Activated T-cell treated with anti-CD3 and anti-CD28 coated beads, Interleukin-2, amount 50 U/mL, for 24 hours (primary cell): ENCODE results near the gene FCHSD1.

Source experiments
- DNase-seq: peaks from one replicate; pipeline ENCODE4 v3.0.0-alpha.2; 2020
- H3K27ac Mint-ChIP-seq: 2 replicates; pipeline ENCODE4 v1.8.0; 2020; ENCODE audit warnings: mild to moderate bottlenecking, mixed read lengths
- H3K27me3 Mint-ChIP-seq: 2 replicates; pipeline ENCODE4 v1.8.0; 2020; ENCODE audit warnings: mixed read lengths
- H3K36me3 Mint-ChIP-seq: 2 replicates; pipeline ENCODE4 v1.8.0; 2020; ENCODE audit warnings: low read depth, mixed read lengths
- H3K4me1 Mint-ChIP-seq: 2 replicates; pipeline ENCODE4 v1.8.0; 2020; ENCODE audit warnings: low read depth, mixed read lengths
- H3K4me3 Mint-ChIP-seq: 2 replicates; pipeline ENCODE4 v1.8.0; 2020; ENCODE audit warnings: mild to moderate bottlenecking, moderate library complexity, mixed read lengths
- H3K9me3 Mint-ChIP-seq: 2 replicates; pipeline ENCODE4 v1.8.0; 2020; ENCODE audit warnings: mixed read lengths

Gene FCHSD1

DNA sequence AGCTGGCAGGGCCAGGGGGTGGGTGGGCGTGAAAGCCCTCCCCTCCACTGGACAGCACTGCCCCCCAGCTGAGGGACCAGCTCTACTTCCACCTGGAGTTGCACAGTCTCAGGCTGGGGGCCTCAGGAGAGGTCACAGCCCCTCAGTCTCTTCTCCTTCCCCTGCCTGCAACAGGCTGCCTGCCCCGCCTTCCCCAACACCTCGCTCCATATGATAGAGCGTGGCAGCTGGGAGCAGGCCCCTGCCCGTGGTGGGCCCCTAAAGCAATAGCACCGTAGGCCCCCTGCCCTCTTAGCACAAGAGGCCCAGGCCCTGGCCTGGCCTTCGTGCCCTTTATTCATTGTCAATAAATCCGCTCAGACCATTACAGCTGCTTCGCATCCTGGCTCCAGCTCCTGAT is 10.5 kb downstream of the FCHSD1 start:
- H3K27ac Mint-ChIP-seq, result peak overlapping the region; percentile 77
- H3K9me3 Mint-ChIP-seq, result no peaks in the 10 kb centered on the region
- H3K4me1 Mint-ChIP-seq, result peaks cover 35% of the 10 kb centered on the region
- H3K27me3 Mint-ChIP-seq, result no peaks in the 10 kb centered on the region
- H3K4me3 Mint-ChIP-seq, result no peak overlapping the region
- H3K36me3 Mint-ChIP-seq, result peaks cover 89% of the 10 kb centered on the region
- DNase-seq, result no peak

DNA sequence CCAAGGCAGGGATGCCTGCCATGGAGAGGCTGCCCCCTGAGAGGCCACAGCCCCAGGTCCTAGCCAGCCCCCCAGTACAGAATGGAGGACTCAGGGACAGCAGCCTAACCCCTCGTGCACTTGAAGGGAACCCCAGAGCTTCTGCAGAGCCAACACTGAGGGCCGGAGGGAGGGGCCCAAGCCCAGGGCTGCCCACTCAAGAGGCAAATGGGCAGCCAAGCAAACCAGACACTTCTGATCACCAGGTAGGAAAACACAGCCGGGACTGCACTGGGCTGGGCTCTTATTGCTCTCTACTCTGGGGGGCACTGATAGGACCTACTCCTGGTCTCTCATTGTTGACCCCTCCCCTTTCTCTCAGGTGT is 11.2 kb downstream of the FCHSD1 start:
- H3K27me3 Mint-ChIP-seq, result no peaks in the 10 kb centered on the region
- no peak overlapping the region for H3K4me3 Mint-ChIP-seq
- H3K4me1 Mint-ChIP-seq, result peaks cover 42% of the 10 kb centered on the region
- DNase-seq, result no peak
- peak overlapping the region; percentile 55 for H3K27ac Mint-ChIP-seq
- peaks cover 87% of the 10 kb centered on the region for H3K36me3 Mint-ChIP-seq
- H3K9me3 Mint-ChIP-seq, result no peaks in the 10 kb centered on the region

DNA sequence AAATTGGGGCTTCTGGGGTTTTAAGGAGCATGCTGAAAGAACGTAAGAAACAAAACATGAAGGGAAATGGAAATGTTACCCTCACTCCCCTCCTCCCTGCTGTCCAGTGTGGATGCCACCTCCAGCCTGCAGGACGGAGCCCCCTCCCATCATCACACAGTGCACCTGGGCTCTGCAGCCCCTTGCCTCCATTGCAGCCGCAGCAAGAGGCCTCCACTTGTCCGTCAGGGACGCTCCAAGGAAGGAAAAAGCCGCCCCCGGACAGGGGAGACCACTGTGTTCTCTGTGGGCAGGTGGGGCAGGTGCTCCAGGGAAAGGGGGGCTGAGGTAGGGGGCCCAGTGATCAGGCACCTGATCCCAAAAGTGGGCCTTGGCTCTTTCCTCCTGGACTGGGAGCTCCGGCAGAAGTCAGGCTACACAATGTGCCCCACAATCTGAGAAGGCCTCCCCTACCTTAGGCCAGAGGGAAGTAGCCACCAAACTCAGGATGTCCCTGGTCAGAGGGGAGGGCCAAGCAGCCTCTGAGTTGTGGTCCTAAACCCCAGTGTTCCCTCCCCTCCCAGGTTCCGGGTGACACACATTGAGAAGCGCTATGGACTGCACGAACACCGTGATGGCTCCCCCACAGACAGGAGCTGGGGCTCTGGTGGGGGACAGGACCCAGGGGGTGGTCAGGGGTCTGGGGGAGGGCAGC is 11.7 kb downstream of the FCHSD1 start:
- H3K36me3 Mint-ChIP-seq, result peaks cover 86% of the 10 kb centered on the region
- H3K27ac Mint-ChIP-seq, result peak overlapping the region; percentile 97
- no peak for DNase-seq
- no peaks in the 10 kb centered on the region for H3K9me3 Mint-ChIP-seq
- peak overlapping the region; percentile 93 for H3K4me3 Mint-ChIP-seq
- H3K27me3 Mint-ChIP-seq, result no peaks in the 10 kb centered on the region
- H3K4me1 Mint-ChIP-seq, result peaks cover 47% of the 10 kb centered on the region

DNA sequence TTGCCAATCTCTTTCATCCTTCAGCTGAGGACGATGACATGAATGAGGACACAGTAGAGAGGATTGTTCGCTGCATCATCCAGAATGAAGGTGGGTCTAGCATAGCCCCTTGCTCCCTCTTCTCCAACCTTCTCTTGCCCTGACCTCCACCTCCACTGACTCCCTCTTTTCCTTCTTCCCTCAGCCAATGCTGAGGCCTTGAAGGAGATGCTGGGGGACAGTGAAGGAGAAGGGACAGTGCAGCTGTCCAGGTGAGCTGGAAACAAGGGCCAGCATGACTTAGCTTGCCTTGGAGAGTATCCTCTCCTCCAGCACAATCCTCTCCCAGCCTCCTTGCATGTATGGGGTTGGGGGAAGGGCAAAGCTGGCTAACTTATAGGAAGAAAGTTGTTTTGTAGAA is 12.4 kb downstream of the FCHSD1 start:
- H3K4me3 Mint-ChIP-seq, result peak overlapping the region; percentile 93
- no peaks in the 10 kb centered on the region for H3K27me3 Mint-ChIP-seq
- H3K4me1 Mint-ChIP-seq, result peaks cover 54% of the 10 kb centered on the region
- peak overlapping the region; percentile 97 for H3K27ac Mint-ChIP-seq
- DNase-seq, result no peak
- peaks cover 86% of the 10 kb centered on the region for H3K36me3 Mint-ChIP-seq
- H3K9me3 Mint-ChIP-seq, result no peaks in the 10 kb centered on the region

DNA sequence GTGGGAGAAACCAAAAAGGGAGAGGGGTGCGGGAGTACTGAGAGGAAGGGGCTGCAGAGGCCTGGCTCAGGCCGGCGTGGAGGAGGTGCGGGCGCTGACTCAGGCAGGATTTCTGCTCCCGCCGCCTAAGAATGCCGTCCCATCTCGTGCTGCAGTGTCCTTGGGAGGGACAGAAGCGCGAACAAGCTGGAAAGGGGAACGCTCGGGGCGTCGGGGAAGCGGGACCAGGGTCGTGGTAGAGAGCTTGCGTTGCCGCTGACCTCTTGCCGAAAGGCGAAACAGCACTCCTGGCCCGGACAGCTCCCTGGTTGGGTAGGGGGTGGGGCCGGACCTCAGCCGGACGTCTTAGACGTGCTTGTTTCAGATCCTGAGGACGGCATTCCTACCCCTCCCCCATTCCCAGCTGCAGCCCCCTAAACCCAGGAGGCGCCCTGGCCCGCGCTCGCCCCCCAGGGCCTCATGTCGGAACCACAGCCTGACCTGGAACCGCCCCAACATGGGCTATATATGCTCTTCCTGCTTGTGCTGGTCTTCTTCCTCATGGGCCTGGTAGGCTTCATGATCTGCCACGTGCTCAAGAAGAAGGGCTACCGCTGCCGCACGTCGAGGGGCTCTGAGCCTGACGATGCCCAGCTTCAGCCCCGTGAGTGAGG is 13.3 kb downstream of the FCHSD1 start:
- Mint-ChIP-seq H3K36me3 (peaks cover 86% of the 10 kb centered on the region), H3K27me3 (no peaks in the 10 kb centered on the region), H3K4me1 (peaks cover 58% of the 10 kb centered on the region), H3K27ac (peak overlapping the region; percentile 97), H3K4me3 (peak overlapping the region; percentile 93), H3K9me3 (no peaks in the 10 kb centered on the region)
- peak; percentile 77 for DNase-seq

DNA sequence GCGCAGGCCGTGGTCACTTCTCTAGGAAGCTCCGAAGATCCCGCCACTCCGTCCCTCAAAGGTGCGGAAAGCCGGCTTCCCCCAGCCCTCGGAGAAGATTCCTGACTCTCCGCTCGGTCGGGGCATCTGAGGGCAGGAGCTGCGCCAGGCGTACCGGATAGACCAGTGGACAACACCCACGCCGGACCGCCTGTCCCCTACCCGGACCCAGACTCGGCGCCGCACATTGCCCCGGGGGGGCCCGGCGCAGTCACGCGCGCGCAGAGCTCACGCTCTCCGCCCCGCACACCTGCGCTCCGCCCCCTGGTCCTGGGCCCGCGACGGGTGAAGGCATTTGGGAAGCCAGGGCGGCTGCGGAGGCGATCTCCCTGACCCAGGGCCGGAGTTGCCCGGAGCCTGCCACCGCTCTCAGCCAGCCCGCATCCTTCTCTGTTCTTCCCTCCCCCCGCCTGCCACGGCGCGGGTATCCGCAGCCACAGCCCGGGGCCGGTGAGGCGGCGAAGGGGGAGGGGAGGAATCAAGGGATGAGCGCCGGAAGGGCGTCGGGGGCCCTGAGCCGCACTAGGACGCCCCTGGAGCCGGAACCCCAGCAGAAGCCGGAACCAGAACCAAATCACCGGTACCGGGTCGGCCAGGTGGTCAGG is 14.0 kb downstream of the FCHSD1 start:
- peak overlapping the region; percentile 97 for H3K27ac Mint-ChIP-seq

DNA sequence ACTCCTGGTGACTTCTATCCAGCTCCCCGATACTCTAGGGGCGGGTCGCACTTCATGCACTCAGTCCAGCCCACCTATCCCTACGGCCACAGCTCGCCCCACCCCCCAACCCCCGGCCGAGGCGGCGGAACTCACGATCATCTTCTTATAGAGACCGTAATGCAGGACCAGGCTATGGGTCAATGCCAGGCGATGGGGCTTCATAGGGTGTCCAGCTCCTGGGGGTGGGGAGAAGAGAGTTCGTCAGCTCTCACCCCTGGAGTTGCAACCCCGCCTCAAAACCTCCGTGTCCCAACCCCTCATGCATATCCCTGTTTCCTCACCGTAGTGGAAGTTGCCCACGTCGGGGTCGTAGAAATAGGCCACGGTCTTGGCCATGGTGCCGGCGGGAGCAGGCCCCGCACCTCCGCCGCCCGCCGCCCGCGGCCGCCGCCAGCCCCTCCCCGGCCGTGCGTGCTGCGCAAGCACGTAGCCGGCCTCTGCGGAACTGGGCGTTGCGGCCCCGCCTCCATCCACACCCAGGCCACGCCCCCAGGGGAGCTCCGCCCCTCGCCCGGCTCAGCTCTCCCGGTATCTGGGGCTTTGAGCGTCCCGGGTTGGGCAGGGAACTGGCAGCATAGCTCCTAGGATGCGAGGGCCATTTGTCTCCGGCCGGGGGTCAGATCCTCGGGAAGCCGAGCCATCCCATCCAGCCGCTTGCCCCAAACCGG is 14.7 kb downstream of the FCHSD1 start, which contains the start of the genes HDAC3 and RELL2:
HDAC3 (minus strand) TSS at position 437 of the 710 bp plus-strand sequence; CDS start at position 378, 59 bp downstream.
RELL2 (plus strand) TSS at position 585 of the 710 bp plus-strand sequence. CDS start 1,229 bp downstream, outside the sequence.
- Mint-ChIP-seq H3K27ac (peak within 1 kb of the TSS; percentile 97), H3K4me1 (peaks cover 56% of the 10 kb centered on the region)

More for the DNA sequence above, 14.0 kb downstream of the FCHSD1 start:
- DNase-seq, result peak; percentile 82
- Mint-ChIP-seq H3K4me1 (peaks cover 62% of the 10 kb centered on the region), H3K9me3 (no peaks in the 10 kb centered on the region), H3K4me3 (peak overlapping the region; percentile 93), H3K27me3 (no peaks in the 10 kb centered on the region), H3K36me3 (peaks cover 86% of the 10 kb centered on the region)

DNA sequence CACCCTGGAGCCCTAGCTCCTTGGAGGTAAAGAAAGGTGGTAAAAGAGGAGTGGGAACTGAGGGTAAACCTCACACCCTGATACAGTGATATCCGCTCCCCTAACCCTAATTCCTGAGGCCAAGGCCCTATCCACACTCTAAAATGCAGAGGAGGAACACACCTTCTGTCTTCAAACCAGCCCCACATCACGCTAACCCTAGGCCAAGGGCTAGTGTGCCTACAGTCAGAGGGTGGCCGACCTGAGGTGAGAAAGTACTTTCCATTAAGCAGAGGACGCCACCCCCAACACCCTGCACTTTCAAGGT is 15.2 kb downstream of the FCHSD1 start:
- Mint-ChIP-seq H3K27ac (peak overlapping the region; percentile 87), H3K36me3 (peaks cover 84% of the 10 kb centered on the region), H3K9me3 (no peaks in the 10 kb centered on the region), H3K27me3 (no peaks in the 10 kb centered on the region), H3K4me1 (peaks cover 51% of the 10 kb centered on the region), H3K4me3 (peak overlapping the region; percentile 93)
- no peak for DNase-seq

More for the DNA sequence above, 14.7 kb downstream of the FCHSD1 start, which contains the start of the genes HDAC3 and RELL2:
- Mint-ChIP-seq H3K4me3 (peak within 1 kb of the TSS; percentile 93), H3K9me3 (no peaks in the 10 kb centered on the region), H3K27me3 (no peaks in the 10 kb centered on the region), H3K36me3 (peaks cover 84% of the 10 kb centered on the region)
- DNase-seq, result peak; percentile 99

DNA sequence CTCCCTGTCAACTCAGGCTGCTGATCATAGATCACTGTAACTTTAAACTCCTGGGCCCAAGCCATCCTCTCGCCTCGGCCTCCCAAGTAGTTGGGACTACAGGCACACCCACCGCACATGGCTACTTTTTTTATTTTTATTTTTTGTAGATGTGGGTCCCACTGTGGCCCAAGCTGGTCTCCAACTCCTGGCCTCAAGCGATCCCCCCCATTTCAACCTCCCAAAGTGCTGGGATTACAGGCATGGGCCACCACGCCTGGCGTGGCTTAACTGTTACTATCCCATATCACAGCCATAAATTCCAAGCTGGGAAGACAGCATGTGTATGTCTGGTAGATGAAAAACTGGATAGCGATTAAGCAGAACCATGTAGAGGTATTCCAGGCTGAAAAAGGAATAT is 15.6 kb downstream of the FCHSD1 start:
- H3K27me3 Mint-ChIP-seq, result no peaks in the 10 kb centered on the region
- H3K4me3 Mint-ChIP-seq, result peak overlapping the region; percentile 93
- no peaks in the 10 kb centered on the region for H3K9me3 Mint-ChIP-seq
- no peak for DNase-seq
- peaks cover 84% of the 10 kb centered on the region for H3K36me3 Mint-ChIP-seq
- peaks cover 47% of the 10 kb centered on the region for H3K4me1 Mint-ChIP-seq
- peak overlapping the region; percentile 87 for H3K27ac Mint-ChIP-seq

DNA sequence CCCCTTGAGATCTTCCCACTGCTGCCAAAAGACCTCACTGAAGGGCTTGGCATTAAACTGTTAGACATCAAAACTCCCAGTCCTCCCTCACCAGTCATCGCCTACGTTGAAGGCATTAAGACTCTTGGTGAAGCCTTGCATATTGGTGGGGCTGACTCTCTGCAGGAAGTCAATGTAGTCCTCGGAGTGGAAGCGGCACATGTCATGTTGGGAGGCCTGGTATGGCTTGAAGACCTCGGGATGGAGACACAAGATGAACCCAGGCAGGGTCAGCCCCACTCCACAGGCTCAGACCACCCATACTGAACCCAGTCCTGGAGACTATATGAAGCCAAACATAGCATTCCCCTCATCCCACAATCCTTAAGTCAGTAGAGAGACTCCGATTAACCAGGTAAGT is 16.5 kb downstream of the FCHSD1 start:
- H3K36me3 Mint-ChIP-seq, result peaks cover 84% of the 10 kb centered on the region
- peak overlapping the region; percentile 41 for H3K27ac Mint-ChIP-seq
- DNase-seq, result no peak
- H3K9me3 Mint-ChIP-seq, result no peaks in the 10 kb centered on the region
- H3K4me3 Mint-ChIP-seq, result peak overlapping the region; percentile 93
- H3K27me3 Mint-ChIP-seq, result no peaks in the 10 kb centered on the region
- H3K4me1 Mint-ChIP-seq, result peaks cover 46% of the 10 kb centered on the region

DNA sequence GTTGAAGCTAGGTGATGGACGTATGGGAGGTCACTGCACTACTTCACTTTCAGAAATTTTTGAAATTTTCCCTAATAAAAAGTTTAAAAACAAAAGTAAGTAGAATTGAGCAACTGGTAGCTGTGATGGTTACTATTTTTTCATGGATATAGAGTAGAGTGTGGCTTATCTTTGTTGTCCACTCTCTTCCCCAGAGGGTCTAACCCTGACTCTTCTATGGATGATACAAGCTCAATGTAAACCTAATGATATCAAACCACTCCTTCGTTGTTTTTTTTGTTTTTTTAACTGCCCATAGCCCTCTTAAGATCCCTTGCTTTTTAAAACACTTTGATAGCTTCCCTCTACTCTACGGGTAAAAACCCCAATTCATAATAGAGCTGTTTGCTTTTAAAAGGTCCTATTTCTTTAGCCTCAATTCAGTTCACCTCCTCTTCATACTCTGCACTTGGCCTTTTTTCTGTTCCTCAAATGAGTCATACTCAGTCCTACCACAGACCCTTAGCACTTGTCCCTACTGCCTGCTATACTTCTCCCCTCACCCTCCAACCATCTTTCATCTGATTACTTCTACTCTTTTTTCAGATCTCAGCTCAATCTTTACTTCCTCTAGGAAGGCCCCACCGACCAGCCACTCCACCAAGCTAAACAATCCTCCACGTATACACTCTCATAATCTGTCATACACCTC is 17.2 kb downstream of the FCHSD1 start:
- DNase-seq, result no peak
- no peaks in the 10 kb centered on the region for H3K9me3 Mint-ChIP-seq
- peaks cover 43% of the 10 kb centered on the region for H3K4me1 Mint-ChIP-seq
- H3K4me3 Mint-ChIP-seq, result peak overlapping the region; percentile 6
- H3K27ac Mint-ChIP-seq, result peak overlapping the region; percentile 27
- no peaks in the 10 kb centered on the region for H3K27me3 Mint-ChIP-seq
- peaks cover 84% of the 10 kb centered on the region for H3K36me3 Mint-ChIP-seq

DNA sequence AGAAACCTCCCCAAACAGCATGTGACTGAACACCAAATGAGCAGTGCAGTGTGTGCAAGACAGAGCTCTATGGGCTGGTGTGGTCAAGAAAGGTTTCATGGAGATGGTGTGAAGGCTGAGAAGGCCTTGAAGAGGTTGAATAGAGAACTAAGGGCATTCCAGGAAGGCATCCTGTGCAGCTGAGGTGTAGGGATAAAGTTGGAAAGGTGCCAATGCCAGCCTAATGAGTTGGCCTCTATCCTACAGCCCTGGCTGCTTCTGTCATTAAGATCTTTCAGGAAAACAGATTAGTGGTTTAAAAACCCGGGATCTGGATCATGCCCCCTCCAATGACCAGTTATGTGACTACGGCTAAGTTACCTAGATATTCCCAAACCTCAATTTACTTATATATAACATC is 18.6 kb downstream of the FCHSD1 start:
- Mint-ChIP-seq H3K27ac (no peak overlapping the region), H3K9me3 (no peaks in the 10 kb centered on the region), H3K36me3 (peaks cover 85% of the 10 kb centered on the region), H3K27me3 (no peaks in the 10 kb centered on the region), H3K4me1 (peaks cover 34% of the 10 kb centered on the region), H3K4me3 (no peak overlapping the region)
- no peak for DNase-seq

DNA sequence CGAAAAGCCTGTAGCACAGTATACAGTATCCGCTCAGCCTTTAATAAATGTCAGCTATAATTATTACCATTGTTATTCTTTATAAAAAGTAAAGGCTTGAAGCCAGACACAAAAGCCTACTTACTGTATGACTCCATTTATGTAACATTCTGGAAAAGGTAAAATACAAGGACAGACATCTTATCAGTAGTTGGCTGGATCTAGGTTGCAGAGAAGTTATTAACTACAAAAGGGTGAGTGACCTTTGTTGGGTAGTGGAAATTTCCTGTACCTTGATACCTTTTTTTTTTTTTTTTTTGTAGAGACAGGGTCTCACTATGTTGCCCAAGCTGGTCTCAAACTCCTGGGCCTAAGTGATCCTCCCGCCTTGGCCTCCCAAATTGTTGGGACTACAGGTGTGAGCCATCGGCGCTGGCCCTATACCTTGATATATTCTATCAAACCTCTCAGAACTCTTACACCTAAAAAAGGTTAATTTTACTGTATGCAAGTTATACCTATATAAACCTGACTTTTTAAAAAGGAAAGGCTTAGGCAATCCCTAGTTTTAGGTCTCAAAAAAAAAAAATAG is 20.6 kb downstream of the FCHSD1 start:
- Mint-ChIP-seq H3K27me3 (no peaks in the 10 kb centered on the region), H3K4me1 (peaks cover 28% of the 10 kb centered on the region), H3K27ac (no peak overlapping the region), H3K36me3 (peaks cover 91% of the 10 kb centered on the region), H3K4me3 (no peak overlapping the region), H3K9me3 (no peaks in the 10 kb centered on the region)
- DNase-seq, result no peak
